ENCODE results near the gene GFOD1. TPM values are rescaled to one million over a fixed set of nuclear protein-coding genes. Genes with fewer than 3 reads are reported as not detected.

GFOD1 gene
- total and polyA plus RNA-seq, 8 donors: 0.76 to 29.4 (median 11.4) TPM

- Histone ChIP-seq H3K9me3 (no peaks in the 10 kb centered on the region), H3K4me1 (peaks cover 0 to 30% (median 13%) of the 10 kb centered on the region in 4 donors), H3K27me3 (no peaks in the 10 kb centered on the region), H3K27ac (no peak overlapping the region), H3K4me3 (no peak overlapping the region), H3K36me3 (peaks cover 0 to 7% (median 0%) of the 10 kb centered on the region in 4 donors)
- TF ChIP-seq EP300 (IDR thresholded peaks at IDR 0.05): no peak
- no peak for TF ChIP-seq POLR2A (IDR thresholded peaks at IDR 0.05)
- TF ChIP-seq POLR2AphosphoS5 (IDR thresholded peaks at IDR 0.05): no peak
- intact Hi-C loops (cut with DNase I; ENCODE audit: low total_unique reads): no loop called here
- 62 to 80% (median 65%) methylated on average over 4 of the region's 4 CpGs for WGBS, 5 donors
- no peak for DNase-seq
Observed at GRCh38 chr6:13472099-13472498, 15.3 kb downstream of the GFOD1 start.

GRCh38 chr6:13471184-13471583 is 16.2 kb downstream of the GFOD1 start:
- Histone ChIP-seq H3K27ac (no peak overlapping the region), H3K9me3 (no peaks in the 10 kb centered on the region), H3K36me3 (peaks cover 0 to 7% (median 0%) of the 10 kb centered on the region in 4 donors), H3K4me3 (no peak overlapping the region), H3K4me1 (peaks cover 0 to 36% (median 20%) of the 10 kb centered on the region in 4 donors), H3K27me3 (no peaks in the 10 kb centered on the region)
- DNase-seq: no peak
- intact Hi-C loops (cut with DNase I; ENCODE audit: low total_unique reads): no loop called here
- TF ChIP-seq CTCF (IDR thresholded peaks at IDR 0.05) (no peak), EP300 (IDR thresholded peaks at IDR 0.05) (no peak), POLR2A (IDR thresholded peaks at IDR 0.05) (no peak), POLR2AphosphoS5 (IDR thresholded peaks at IDR 0.05) (no peak)
- WGBS, 5 donors: 67 to 78% (median 74%) methylated on average over 4 of the region's 4 CpGs

DNA sequence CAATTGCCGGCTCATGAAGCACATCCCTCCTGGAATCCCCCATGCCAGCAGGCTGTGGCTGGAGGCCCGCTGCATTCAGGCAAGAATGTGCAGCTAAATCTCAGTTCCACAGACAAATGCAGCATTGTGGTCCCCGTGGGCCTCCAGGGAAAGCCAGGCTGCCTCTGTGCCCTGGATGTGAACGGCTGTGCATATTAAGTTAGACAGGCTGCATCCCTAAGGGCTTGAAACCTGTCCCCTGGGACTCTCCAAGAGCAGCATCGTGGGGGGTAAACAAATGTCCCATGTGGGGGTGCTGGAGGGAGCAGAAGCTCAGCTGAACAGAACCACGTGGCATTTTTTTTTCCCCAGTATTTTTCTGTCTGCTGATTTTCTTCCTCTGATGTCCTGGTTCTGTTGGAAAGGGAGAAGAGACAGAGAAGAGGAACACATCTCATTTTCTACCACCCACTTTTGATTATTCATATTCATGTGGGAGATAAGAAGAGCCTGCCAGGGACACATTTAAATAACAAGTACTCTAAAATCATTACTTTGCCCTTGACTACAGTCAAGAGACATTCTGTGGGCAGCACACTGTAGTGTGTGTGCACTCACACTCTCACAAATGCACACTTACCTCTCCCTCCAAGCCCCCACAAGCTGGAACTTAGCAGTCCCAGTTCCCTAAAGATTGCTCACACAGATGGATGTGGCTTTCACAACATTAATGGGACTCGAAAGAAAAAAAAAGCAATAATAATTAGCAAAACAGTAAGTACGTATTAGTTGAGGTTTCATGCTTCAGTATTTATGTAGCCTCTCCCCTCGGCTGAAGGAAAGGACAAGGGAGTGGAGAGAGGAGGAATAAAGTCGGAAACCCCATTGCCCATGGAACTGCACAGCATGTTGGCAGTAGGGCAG is 16.9 kb downstream of the GFOD1 start:
- Histone ChIP-seq H3K9me3 (no peaks in the 10 kb centered on the region), H3K4me3 (no peak overlapping the region), H3K27ac (no peak overlapping the region), H3K27me3 (no peaks in the 10 kb centered on the region), H3K4me1 (peaks cover 0 to 43% (median 23%) of the 10 kb centered on the region in 4 donors), H3K36me3 (peaks cover 0 to 7% (median 0%) of the 10 kb centered on the region in 4 donors)
- no peak for DNase-seq
- WGBS, 5 donors: 71 to 83% (median 80%) methylated on average over 10 of the region's 10 CpGs
- no peak for TF ChIP-seq EP300 (IDR thresholded peaks at IDR 0.05)
- no peak for TF ChIP-seq CTCF (IDR thresholded peaks at IDR 0.05)
- TF ChIP-seq POLR2AphosphoS5 (IDR thresholded peaks at IDR 0.05): no peak
- no peak for TF ChIP-seq POLR2A (IDR thresholded peaks at IDR 0.05)
- intact Hi-C loops (cut with DNase I; ENCODE audit: low total_unique reads): no loop called here

DNA sequence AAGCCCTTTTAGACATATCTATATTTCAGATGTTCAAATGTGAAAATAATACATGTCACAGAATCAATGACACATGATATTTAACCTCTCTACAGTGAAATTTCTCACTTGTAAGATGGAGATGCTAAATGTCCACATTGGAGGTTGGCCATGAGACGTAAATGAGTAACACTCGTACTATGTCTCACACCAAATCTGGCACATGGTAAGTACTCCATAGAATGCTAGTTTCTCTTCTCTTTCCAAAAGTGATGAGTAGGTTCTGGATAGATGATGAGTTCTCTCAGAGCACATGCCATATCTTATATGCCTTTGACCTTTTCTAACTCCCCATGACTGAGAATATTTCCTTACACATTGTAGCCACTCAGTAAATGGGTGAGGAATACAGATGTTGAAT is 17.7 kb downstream of the GFOD1 start:
- DNase-seq: no peak
- no peak overlapping the region for H3K27ac ChIP-seq
- TF ChIP-seq EP300 (IDR thresholded peaks at IDR 0.05): no peak
- TF ChIP-seq CTCF (IDR thresholded peaks at IDR 0.05): no peak
- TF ChIP-seq POLR2A (IDR thresholded peaks at IDR 0.05): no peak
- TF ChIP-seq POLR2AphosphoS5 (IDR thresholded peaks at IDR 0.05): no peak
- intact Hi-C loops (cut with DNase I; ENCODE audit: low total_unique reads): no loop called here
- H3K4me1 ChIP-seq: peaks cover 0 to 48% (median 25%) of the 10 kb centered on the region in 4 donors
- no peak overlapping the region for H3K4me3 ChIP-seq
- no peaks in the 10 kb centered on the region for H3K9me3 ChIP-seq
- no peaks in the 10 kb centered on the region for H3K27me3 ChIP-seq
- 94 to 98% (median 96%) methylated on average over 2 of the region's 2 CpGs for WGBS, 5 donors
- H3K36me3 ChIP-seq: peaks cover 0 to 7% (median 0%) of the 10 kb centered on the region in 4 donors

Data from stomach (tissue), 9 donors.